ENCODE data around the gene HHAT. TPM values are rescaled to one million over a fixed set of nuclear protein-coding genes. Genes with fewer than 3 reads are reported as not detected.

Gene HHAT
- total and polyA plus RNA-seq, 12 donors: 0.81 to 4.3 (median 2.6) TPM

DNA sequence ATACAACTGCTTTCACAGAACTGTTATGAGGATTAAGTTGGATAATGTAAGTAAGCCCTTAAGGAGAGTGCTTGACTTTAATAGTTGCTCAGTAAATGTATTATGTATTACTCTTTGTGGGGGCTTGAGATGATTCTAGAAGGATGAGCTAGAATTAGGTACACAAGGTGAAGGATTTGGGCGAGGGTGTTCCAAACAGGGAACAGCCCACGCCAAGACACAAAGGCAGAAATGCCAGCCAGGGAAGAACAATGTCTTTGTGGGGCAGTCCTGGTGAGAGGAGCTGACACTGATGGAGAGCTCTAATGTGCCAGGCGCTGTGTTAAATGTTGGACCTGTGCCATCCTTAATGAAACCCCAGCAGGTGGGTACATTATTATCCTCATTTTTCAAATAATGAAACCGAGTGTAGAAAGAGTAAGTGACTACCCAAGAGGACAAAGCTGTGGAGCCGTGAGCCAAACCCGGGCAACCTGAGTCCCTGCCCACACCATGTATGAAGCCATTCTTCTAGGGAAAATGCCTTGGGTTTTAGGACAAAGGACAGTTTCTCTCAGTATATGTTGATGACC lies 362.4 kb downstream of the HHAT start:
- intact Hi-C loops (cut with DNase I): no loop called here
- no peaks in the 10 kb centered on the region for H3K9me3 ChIP-seq
- H3K27ac ChIP-seq: no peak overlapping the region
- WGBS, 2 donors: 91 to 97% methylated on average over 6 of the region's 6 CpGs
- DNase-seq (no peak), ATAC-seq (no peak)
- peaks cover 0 to 4% (median 0%) of the 10 kb centered on the region in 9 donors for H3K4me1 ChIP-seq
- TF ChIP-seq, protein P1, sequence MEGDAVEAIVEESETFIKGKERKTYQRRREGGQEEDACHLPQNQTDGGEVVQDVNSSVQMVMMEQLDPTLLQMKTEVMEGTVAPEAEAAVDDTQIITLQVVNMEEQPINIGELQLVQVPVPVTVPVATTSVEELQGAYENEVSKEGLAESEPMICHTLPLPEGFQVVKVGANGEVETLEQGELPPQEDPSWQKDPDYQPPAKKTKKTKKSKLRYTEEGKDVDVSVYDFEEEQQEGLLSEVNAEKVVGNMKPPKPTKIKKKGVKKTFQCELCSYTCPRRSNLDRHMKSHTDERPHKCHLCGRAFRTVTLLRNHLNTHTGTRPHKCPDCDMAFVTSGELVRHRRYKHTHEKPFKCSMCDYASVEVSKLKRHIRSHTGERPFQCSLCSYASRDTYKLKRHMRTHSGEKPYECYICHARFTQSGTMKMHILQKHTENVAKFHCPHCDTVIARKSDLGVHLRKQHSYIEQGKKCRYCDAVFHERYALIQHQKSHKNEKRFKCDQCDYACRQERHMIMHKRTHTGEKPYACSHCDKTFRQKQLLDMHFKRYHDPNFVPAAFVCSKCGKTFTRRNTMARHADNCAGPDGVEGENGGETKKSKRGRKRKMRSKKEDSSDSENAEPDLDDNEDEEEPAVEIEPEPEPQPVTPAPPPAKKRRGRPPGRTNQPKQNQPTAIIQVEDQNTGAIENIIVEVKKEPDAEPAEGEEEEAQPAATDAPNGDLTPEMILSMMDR (IDR thresholded peaks at IDR 0.05): no peak
- H3K27me3 ChIP-seq: peaks cover 0 to 17% (median 5%) of the 10 kb centered on the region in 7 donors
- H3K4me3 ChIP-seq: no peak overlapping the region
- H3K36me3 ChIP-seq: no peaks in the 10 kb centered on the region

DNA sequence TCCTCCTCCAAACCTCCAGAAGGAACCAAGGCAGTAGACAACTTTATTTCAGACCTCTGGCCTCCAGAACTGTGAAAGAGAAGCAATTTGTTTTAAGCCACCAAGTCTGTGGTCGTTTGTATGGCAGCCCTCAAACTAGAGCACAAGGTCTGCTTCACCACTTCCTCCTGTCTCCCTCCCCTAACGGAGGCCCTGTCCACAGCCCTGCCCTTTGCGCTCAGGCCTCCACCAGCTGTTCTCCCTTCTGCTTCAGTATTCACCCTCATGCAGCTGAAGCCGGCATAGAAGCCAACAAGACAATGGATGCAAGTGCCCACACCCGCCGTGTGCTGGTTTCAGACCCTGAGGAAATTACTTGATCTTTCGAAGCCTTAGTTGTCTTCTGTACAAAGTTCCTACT lies 364.1 kb downstream of the HHAT start:
- intact Hi-C loops (cut with DNase I): no loop called here
- Histone ChIP-seq H3K4me3 (no peak overlapping the region), H3K9me3 (no peaks in the 10 kb centered on the region), H3K36me3 (no peaks in the 10 kb centered on the region), H3K27ac (no peak overlapping the region), H3K4me1 (peaks cover 0 to 4% (median 0%) of the 10 kb centered on the region in 9 donors), H3K27me3 (peaks cover 0 to 21% (median 5%) of the 10 kb centered on the region in 7 donors)
- TF ChIP-seq, protein P1 (IDR thresholded peaks at IDR 0.05): no peak
- ATAC-seq (no peak), DNase-seq (no peak)
- 63 to 72% methylated on average over 7 of the region's 7 CpGs for WGBS, 2 donors

DNA sequence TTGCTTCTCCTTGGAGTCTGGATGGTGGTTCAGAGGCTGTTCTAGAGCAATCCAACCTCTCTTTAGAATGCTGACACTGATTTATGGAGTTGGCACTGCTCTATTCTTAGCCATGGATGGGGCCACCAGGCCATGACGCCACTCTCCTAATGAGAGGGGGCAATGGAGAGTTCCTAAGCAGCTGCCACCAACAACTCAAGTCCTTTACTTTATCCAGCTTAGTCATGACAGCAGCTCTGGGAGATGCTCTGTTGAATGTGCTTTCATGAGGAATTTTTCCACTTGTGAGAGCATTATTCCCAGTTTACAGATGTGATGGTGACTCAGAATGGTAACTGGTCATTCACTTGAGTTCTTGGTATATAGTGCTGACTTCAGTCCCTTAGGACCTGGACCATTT lies 366.3 kb downstream of the HHAT start:
- Histone ChIP-seq H3K4me1 (peaks cover 0 to 4% (median 0%) of the 10 kb centered on the region in 9 donors), H3K27ac (no peak overlapping the region), H3K36me3 (no peaks in the 10 kb centered on the region), H3K9me3 (no peaks in the 10 kb centered on the region), H3K4me3 (no peak overlapping the region), H3K27me3 (peaks cover 0 to 21% (median 5%) of the 10 kb centered on the region in 7 donors)
- TF ChIP-seq, protein P1 (IDR thresholded peaks at IDR 0.05): no peak
- 76 to 83% methylated on average over 1 of the region's 1 CpG for WGBS, 2 donors
- intact Hi-C loops (cut with DNase I): no loop called here
- no peak for DNase-seq
- no peak for ATAC-seq

DNA sequence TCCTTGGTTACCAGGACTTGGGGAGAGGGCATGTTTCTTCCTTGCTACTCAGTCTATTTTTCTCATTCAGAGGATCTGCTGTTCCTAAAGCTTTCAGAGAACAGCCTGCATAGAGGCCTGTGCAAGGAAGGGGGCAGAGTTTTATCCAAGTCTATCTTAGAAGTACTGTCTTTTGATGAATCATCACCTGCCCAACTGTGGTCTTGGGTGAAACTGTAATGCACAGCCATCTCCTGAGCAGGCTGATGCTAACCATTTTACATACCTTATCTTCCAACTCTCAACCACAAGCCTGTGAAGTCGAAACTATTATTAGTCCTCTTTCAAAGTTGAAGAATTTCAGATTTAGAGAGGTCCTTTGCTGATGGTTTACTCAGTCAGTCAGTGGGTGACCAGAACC lies 368.0 kb downstream of the HHAT start:
- Histone ChIP-seq H3K9me3 (peaks cover 0 to 2% (median 0%) of the 10 kb centered on the region in 11 donors), H3K27me3 (peaks cover 0 to 21% (median 5%) of the 10 kb centered on the region in 7 donors), H3K4me3 (no peak overlapping the region), H3K4me1 (peaks cover 0 to 4% (median 0%) of the 10 kb centered on the region in 9 donors), H3K27ac (no peak overlapping the region), H3K36me3 (no peaks in the 10 kb centered on the region)
- ATAC-seq (no peak), DNase-seq (no peak)
- TF ChIP-seq, protein P1 (IDR thresholded peaks at IDR 0.05): no peak
- intact Hi-C loops (cut with DNase I): no loop called here
- 49 to 59% methylated on average over 1 of the region's 1 CpG for WGBS, 2 donors

All from heart right ventricle (tissue), 16 donors.